SK-N-SH treated with all-trans-retinoic acid at 6 μM for 48 hours (cell line): ENCODE measurements around the gene CTSD.

ENCODE experiments used
- ARNTL ChIP-seq: fragments of 450-650 bp; formaldehyde crosslinking; IDR thresholded peaks from 2 replicates; pipeline ENCODE4 v1.5.0; 2020; ENCODE audit warnings: low read depth, mild to moderate bottlenecking, moderate library complexity, borderline replicate concordance
- BACH2 ChIP-seq: fragments of 250-450 bp; sonication (Bioruptor Pico); IDR thresholded peaks from 2 replicates; pipeline ENCODE4 v1.9.0; 2021; ENCODE audit warnings: mild to moderate bottlenecking, borderline replicate concordance
- CSDC2 ChIP-seq: fragments of 250-450 bp; sonication (Bioruptor Pico); IDR thresholded peaks from 2 replicates; pipeline ENCODE4 v1.5.0; 2020; ENCODE audit warnings: mild to moderate bottlenecking, moderate library complexity
- ISL1 ChIP-seq: fragments of 250-450 bp; sonication (Bioruptor Pico); IDR thresholded peaks from 2 replicates; pipeline ENCODE4 v2.1.2; 2022; ENCODE audit warnings: mild to moderate bottlenecking, moderate library complexity
- PATZ1 ChIP-seq: fragments of 250-450 bp; sonication (Bioruptor Pico); IDR thresholded peaks from 2 replicates; pipeline ENCODE4 v1.8.0; 2020; ENCODE audit warnings: mild to moderate bottlenecking, moderate library complexity, borderline replicate concordance
- PPARA ChIP-seq: fragments of 250-450 bp; sonication (Bioruptor Pico); IDR thresholded peaks from 2 replicates; pipeline ENCODE4 v1.5.0; 2020; ENCODE audit warnings: mild to moderate bottlenecking, borderline replicate concordance
- SNAI2 ChIP-seq: fragments of 250-450 bp; sonication (Bioruptor Pico); IDR thresholded peaks from 2 replicates; pipeline ENCODE4 v1.5.0; 2020; ENCODE audit warnings: mild to moderate bottlenecking, moderate library complexity
- TOX ChIP-seq: fragments of 250-450 bp; sonication (Bioruptor Pico); IDR thresholded peaks from 2 replicates; pipeline ENCODE4 v1.8.0; 2021; ENCODE audit warnings: mild to moderate bottlenecking, moderate library complexity, borderline replicate concordance
- ZC3H10 ChIP-seq: fragments of 250-450 bp; sonication (Bioruptor Pico); IDR thresholded peaks from 2 replicates; pipeline ENCODE4 v1.5.1; 2021; ENCODE audit warnings: mild to moderate bottlenecking, moderate library complexity
- ZFP30 ChIP-seq: fragments of 450-650 bp; formaldehyde crosslinking; IDR thresholded peaks from 2 replicates; pipeline ENCODE4 v1.5.0; 2022; ENCODE audit warnings: mild to moderate bottlenecking, moderate library complexity
- ZNF565 ChIP-seq: fragments of 450-650 bp; formaldehyde crosslinking; conservative IDR thresholded peaks from 2 replicates; pipeline ENCODE4 v1.5.0; 2020; ENCODE audit warnings: low read depth, mild to moderate bottlenecking, moderate library complexity
- ZNF70 ChIP-seq: fragments of 450-650 bp; formaldehyde crosslinking; IDR thresholded peaks from 2 replicates; pipeline ENCODE4 v1.5.0; 2020; ENCODE audit warnings: mild to moderate bottlenecking, moderate library complexity
- TF ChIP-seq, protein P1 (sequence below): fragments of 250-450 bp; sonication (Bioruptor Pico); IDR thresholded peaks from 2 replicates; pipeline ENCODE4 v1.5.1; 2021; ENCODE audit warnings: mild to moderate bottlenecking, moderate library complexity
- TF ChIP-seq, protein P2 (sequence below): fragments of 250-450 bp; sonication (Bioruptor Pico); IDR thresholded peaks from 2 replicates; pipeline ENCODE4 v1.5.0; 2020; ENCODE audit warnings: mild to moderate bottlenecking, moderate library complexity

- TF ChIP-seq PATZ1 (CRISPR knock-in tag), result no peak
- no peak for TF ChIP-seq ZFP30
- TF ChIP-seq ZNF565, result no peak
- TF ChIP-seq CSDC2 (CRISPR knock-in tag), result no peak
- no peak for TF ChIP-seq ZNF70 (CRISPR knock-in tag)
- no peak for TF ChIP-seq TOX (CRISPR knock-in tag)
- TF ChIP-seq, protein P1, sequence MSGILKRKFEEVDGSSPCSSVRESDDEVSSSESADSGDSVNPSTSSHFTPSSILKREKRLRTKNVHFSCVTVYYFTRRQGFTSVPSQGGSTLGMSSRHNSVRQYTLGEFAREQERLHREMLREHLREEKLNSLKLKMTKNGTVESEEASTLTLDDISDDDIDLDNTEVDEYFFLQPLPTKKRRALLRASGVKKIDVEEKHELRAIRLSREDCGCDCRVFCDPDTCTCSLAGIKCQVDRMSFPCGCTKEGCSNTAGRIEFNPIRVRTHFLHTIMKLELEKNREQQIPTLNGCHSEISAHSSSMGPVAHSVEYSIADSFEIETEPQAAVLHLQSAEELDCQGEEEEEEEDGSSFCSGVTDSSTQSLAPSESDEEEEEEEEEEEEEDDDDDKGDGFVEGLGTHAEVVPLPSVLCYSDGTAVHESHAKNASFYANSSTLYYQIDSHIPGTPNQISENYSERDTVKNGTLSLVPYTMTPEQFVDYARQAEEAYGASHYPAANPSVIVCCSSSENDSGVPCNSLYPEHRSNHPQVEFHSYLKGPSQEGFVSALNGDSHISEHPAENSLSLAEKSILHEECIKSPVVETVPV (CRISPR knock-in tag), result no peak
- TF ChIP-seq, protein P2, sequence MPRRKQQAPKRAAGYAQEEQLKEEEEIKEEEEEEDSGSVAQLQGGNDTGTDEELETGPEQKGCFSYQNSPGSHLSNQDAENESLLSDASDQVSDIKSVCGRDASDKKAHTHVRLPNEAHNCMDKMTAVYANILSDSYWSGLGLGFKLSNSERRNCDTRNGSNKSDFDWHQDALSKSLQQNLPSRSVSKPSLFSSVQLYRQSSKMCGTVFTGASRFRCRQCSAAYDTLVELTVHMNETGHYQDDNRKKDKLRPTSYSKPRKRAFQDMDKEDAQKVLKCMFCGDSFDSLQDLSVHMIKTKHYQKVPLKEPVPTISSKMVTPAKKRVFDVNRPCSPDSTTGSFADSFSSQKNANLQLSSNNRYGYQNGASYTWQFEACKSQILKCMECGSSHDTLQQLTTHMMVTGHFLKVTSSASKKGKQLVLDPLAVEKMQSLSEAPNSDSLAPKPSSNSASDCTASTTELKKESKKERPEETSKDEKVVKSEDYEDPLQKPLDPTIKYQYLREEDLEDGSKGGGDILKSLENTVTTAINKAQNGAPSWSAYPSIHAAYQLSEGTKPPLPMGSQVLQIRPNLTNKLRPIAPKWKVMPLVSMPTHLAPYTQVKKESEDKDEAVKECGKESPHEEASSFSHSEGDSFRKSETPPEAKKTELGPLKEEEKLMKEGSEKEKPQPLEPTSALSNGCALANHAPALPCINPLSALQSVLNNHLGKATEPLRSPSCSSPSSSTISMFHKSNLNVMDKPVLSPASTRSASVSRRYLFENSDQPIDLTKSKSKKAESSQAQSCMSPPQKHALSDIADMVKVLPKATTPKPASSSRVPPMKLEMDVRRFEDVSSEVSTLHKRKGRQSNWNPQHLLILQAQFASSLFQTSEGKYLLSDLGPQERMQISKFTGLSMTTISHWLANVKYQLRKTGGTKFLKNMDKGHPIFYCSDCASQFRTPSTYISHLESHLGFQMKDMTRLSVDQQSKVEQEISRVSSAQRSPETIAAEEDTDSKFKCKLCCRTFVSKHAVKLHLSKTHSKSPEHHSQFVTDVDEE (CRISPR knock-in tag), result no peak
- TF ChIP-seq ISL1 (CRISPR knock-in tag), result no peak
- TF ChIP-seq ARNTL (CRISPR knock-in tag), result no peak
- no peak for TF ChIP-seq PPARA
- no peak for TF ChIP-seq BACH2 (CRISPR knock-in tag)
- no peak for TF ChIP-seq ZC3H10 (CRISPR knock-in tag)
- no peak for TF ChIP-seq SNAI2 (CRISPR knock-in tag)
Observed at GRCh38 chr11:1733009-1733715, 30.6 kb downstream of the CTSD start.
